ENCODE measurements around the gene CRISPLD2.

GRCh38 chr16:84842516-84843148 lies 22.8 kb downstream of the CRISPLD2 start:
- no peak for TF ChIP-seq CTCF (IDR thresholded peaks at IDR 0.05 in 2 of 3, conservative IDR thresholded peaks at IDR 0.05 in 1 of 3; ENCODE audit: control insufficient read depth in 2 of 3, extremely low read depth in 1 of 3, insufficient read depth in 1 of 3, low read depth in 3 of 3, low read length in 3 of 3)
- TF ChIP-seq ELK1 (IDR thresholded peaks at IDR 0.05; ENCODE audit: low read depth, low read length): no peak

Data from GM12878 (cell line).